ENCODE data around the gene C1orf122.

C1orf122 gene

GRCh38 chr1:37782491-37782890, 25.1 kb upstream of the C1orf122 start:
- no CpG with 5 or more reads among the region's 17 CpGs for WGBS, 2 donors (ENCODE audit: extremely low coverage in 2 of 2, insufficient read length in 2 of 2, insufficient replicate concordance in 1 of 2)
- DNase-seq (ENCODE audit: low spot score), result no peak

GRCh38 chr1:37792943-37793686, 14.5 kb upstream of the C1orf122 start:
- Histone ChIP-seq H3K9me3 (replicated peaks in 1 of 2; ENCODE audit: control insufficient read depth in 2 of 2, insufficient read depth in 1 of 2, low read depth in 1 of 2, low read length in 2 of 2) (no peaks in the 10 kb centered on the region), H3K4me3 (ENCODE audit: low read length in 2 of 2) (peak overlapping the region in 1 of 2 donors; percentile 83), H3K27me3 (ENCODE audit: control insufficient read depth in 3 of 3, insufficient read depth in 3 of 3, low read depth in 1 of 3, low read length in 3 of 3) (peaks cover 6 to 41% (median 18%) of the 10 kb centered on the region in 3 experiments)

More at GRCh38 chr1:37782491-37782890, 25.1 kb upstream of the C1orf122 start:
- H3K18ac ChIP-seq (ENCODE audit: low read length), result no peak overlapping the region
- H2BK12ac ChIP-seq (ENCODE audit: low read length), result no peak overlapping the region
- no peak overlapping the region for H2AFZ ChIP-seq (ENCODE audit: low read length)
- H2AK5ac ChIP-seq (ENCODE audit: low read depth, low read length), result no peak overlapping the region
- no peak overlapping the region for H3K9ac ChIP-seq (ENCODE audit: low read depth, low read length, poor library complexity)
- H3K27me3 ChIP-seq (ENCODE audit: control insufficient read depth in 3 of 3, insufficient read depth in 3 of 3, low read depth in 1 of 3, low read length in 3 of 3), result peaks cover 0 to 34% (median 3%) of the 10 kb centered on the region in 3 experiments
- no peak overlapping the region for H4K91ac ChIP-seq (ENCODE audit: low read depth, low read length, poor library complexity)
- peaks cover 0 to 5% of the 10 kb centered on the region in 2 donors for H3K9me3 ChIP-seq (replicated peaks in 1 of 2; ENCODE audit: control insufficient read depth in 2 of 2, insufficient read depth in 1 of 2, low read depth in 1 of 2, low read length in 2 of 2)
- peak overlapping the region; percentile 73 for H3K23ac ChIP-seq (ENCODE audit: low read depth, low read length, poor library complexity)
- H2BK120ac ChIP-seq (ENCODE audit: low read depth, low read length), result no peak overlapping the region
- H2BK5ac ChIP-seq (ENCODE audit: low read length), result no peak overlapping the region
- no peak overlapping the region for H4K8ac ChIP-seq (ENCODE audit: low read depth, low read length)
- no peak overlapping the region for H3K27ac ChIP-seq (replicated peaks; ENCODE audit: low read length)
- no peaks in the 10 kb centered on the region for H3K4me1 ChIP-seq (ENCODE audit: control insufficient read depth in 2 of 2, insufficient read depth in 1 of 2, low read depth in 1 of 2, low read length in 2 of 2)
- H3K4ac ChIP-seq (ENCODE audit: low read length), result no peak overlapping the region
- no peak overlapping the region for H3K14ac ChIP-seq (ENCODE audit: low read length)
- no peak overlapping the region for H2BK15ac ChIP-seq (ENCODE audit: low read length)
- no peaks in the 10 kb centered on the region for H3K36me3 ChIP-seq (replicated peaks in 1 of 2; ENCODE audit: control insufficient read depth in 2 of 2, insufficient read depth in 2 of 2, low read length in 2 of 2)
- H3K79me1 ChIP-seq (ENCODE audit: low read depth, low read length), result no peaks in the 10 kb centered on the region
- no peak overlapping the region for H3K4me3 ChIP-seq (ENCODE audit: low read length in 2 of 2)
- no peak overlapping the region for H3K4me2 ChIP-seq (ENCODE audit: insufficient read depth, low read length, poor library complexity, severe bottlenecking)

GRCh38 chr1:37793773-37794371, 13.7 kb upstream of the C1orf122 start, which contains the start of gene MANEAL:
Gene MANEAL (plus strand): TSS chr1:37793847. CDS start chr1:37794183, 336 bp downstream.
- Histone ChIP-seq H2AK5ac (ENCODE audit: low read depth, low read length) (no peak within 1 kb of the TSS), H2BK15ac (ENCODE audit: low read length) (no peak within 1 kb of the TSS), H3K27ac (replicated peaks; ENCODE audit: low read length) (no peak within 1 kb of the TSS), H3K23ac (ENCODE audit: low read depth, low read length, poor library complexity) (peak within 1 kb of the TSS; percentile 82), H3K9ac (ENCODE audit: low read depth, low read length, poor library complexity) (peak within 1 kb of the TSS; percentile 87), H3K36me3 (replicated peaks in 1 of 2; ENCODE audit: control insufficient read depth in 2 of 2, insufficient read depth in 2 of 2, low read length in 2 of 2) (peaks cover 0 to 22% of the 10 kb centered on the region in 2 donors), H3K9me3 (replicated peaks in 1 of 2; ENCODE audit: control insufficient read depth in 2 of 2, insufficient read depth in 1 of 2, low read depth in 1 of 2, low read length in 2 of 2) (no peaks in the 10 kb centered on the region), H3K4ac (ENCODE audit: low read length) (no peak within 1 kb of the TSS), H4K8ac (ENCODE audit: low read depth, low read length) (no peak within 1 kb of the TSS), H3K79me1 (ENCODE audit: low read depth, low read length) (no peaks in the 10 kb centered on the region), H2BK12ac (ENCODE audit: low read length) (no peak within 1 kb of the TSS), H2AFZ (ENCODE audit: low read length) (peak within 1 kb of the TSS; percentile 100), H3K14ac (ENCODE audit: low read length) (peak within 1 kb of the TSS; percentile 42), H3K18ac (ENCODE audit: low read length) (peak within 1 kb of the TSS; percentile 62), H2BK5ac (ENCODE audit: low read length) (no peak within 1 kb of the TSS), H3K27me3 (ENCODE audit: control insufficient read depth in 3 of 3, insufficient read depth in 3 of 3, low read depth in 1 of 3, low read length in 3 of 3) (peaks cover 6 to 41% (median 15%) of the 10 kb centered on the region in 3 experiments), H2BK120ac (ENCODE audit: low read depth, low read length) (no peak within 1 kb of the TSS), H3K4me3 (ENCODE audit: low read length in 2 of 2) (peak within 1 kb of the TSS; percentile 83 to 86), H3K4me1 (ENCODE audit: control insufficient read depth in 2 of 2, insufficient read depth in 1 of 2, low read depth in 1 of 2, low read length in 2 of 2) (peaks cover 0 to 6% of the 10 kb centered on the region in 2 donors), H4K91ac (ENCODE audit: low read depth, low read length, poor library complexity) (no peak within 1 kb of the TSS), H3K4me2 (ENCODE audit: insufficient read depth, low read length, poor library complexity, severe bottlenecking) (peak within 1 kb of the TSS; percentile 98)
- DNase-seq (ENCODE audit: low spot score), result peak; percentile 51
- no CpG with 5 or more reads among the region's 82 CpGs for WGBS, 2 donors (ENCODE audit: extremely low coverage in 2 of 2, insufficient read length in 2 of 2, insufficient replicate concordance in 1 of 2)

More at GRCh38 chr1:37792943-37793686, 14.5 kb upstream of the C1orf122 start:
- Histone ChIP-seq H3K4me2 (ENCODE audit: insufficient read depth, low read length, poor library complexity, severe bottlenecking) (no peak overlapping the region), H3K36me3 (replicated peaks in 1 of 2; ENCODE audit: control insufficient read depth in 2 of 2, insufficient read depth in 2 of 2, low read length in 2 of 2) (peaks cover 0 to 18% of the 10 kb centered on the region in 2 donors), H3K79me1 (ENCODE audit: low read depth, low read length) (no peaks in the 10 kb centered on the region), H2BK5ac (ENCODE audit: low read length) (no peak overlapping the region), H2BK15ac (ENCODE audit: low read length) (no peak overlapping the region), H2AFZ (ENCODE audit: low read length) (peak overlapping the region; percentile 100), H3K9ac (ENCODE audit: low read depth, low read length, poor library complexity) (no peak overlapping the region), H3K23ac (ENCODE audit: low read depth, low read length, poor library complexity) (no peak overlapping the region), H3K18ac (ENCODE audit: low read length) (no peak overlapping the region), H4K91ac (ENCODE audit: low read depth, low read length, poor library complexity) (no peak overlapping the region), H3K4ac (ENCODE audit: low read length) (no peak overlapping the region), H2AK5ac (ENCODE audit: low read depth, low read length) (no peak overlapping the region), H3K14ac (ENCODE audit: low read length) (no peak overlapping the region), H3K4me1 (ENCODE audit: control insufficient read depth in 2 of 2, insufficient read depth in 1 of 2, low read depth in 1 of 2, low read length in 2 of 2) (peaks cover 0 to 6% of the 10 kb centered on the region in 2 donors), H4K8ac (ENCODE audit: low read depth, low read length) (no peak overlapping the region), H3K27ac (replicated peaks; ENCODE audit: low read length) (no peak overlapping the region), H2BK12ac (ENCODE audit: low read length) (no peak overlapping the region), H2BK120ac (ENCODE audit: low read depth, low read length) (no peak overlapping the region)
- no CpG with 5 or more reads among the region's 36 CpGs for WGBS, 2 donors (ENCODE audit: extremely low coverage in 2 of 2, insufficient read length in 2 of 2, insufficient replicate concordance in 1 of 2)
- no peak for DNase-seq (ENCODE audit: low spot score)
